Lung (tissue), 12 donors: ENCODE data around the gene RBM3. TPM values are rescaled to one million over a fixed set of nuclear protein-coding genes. Genes with fewer than 3 reads are reported as not detected.

ENCODE experiments used
- ATAC-seq: fragments of 200-7000 bp; cut with Tn5 transposase; one replicate; pipeline ENCODE4 v1.9.1; 2020; ENCODE audit warnings: moderate number of reproducible peaks; ENCODE audit not compliant: insufficient read depth, low FRiP score
- DNase-seq, 3 donors: peaks; one replicate each; pipeline ENCODE4 v3.0.0-alpha.2; 2013 to 2017
- H3K27ac ChIP-seq, 2 donors: one replicate each; pipeline ENCODE4 v1.5.1; 2013; ENCODE audit warnings: mild to moderate bottlenecking in 2 of 2, moderate library complexity in 2 of 2, control low read depth in 1 of 2, inconsistent platforms in 1 of 2, low read depth in 1 of 2, low read length in 1 of 2
- H3K27me3 ChIP-seq, 3 donors: one replicate each; pipeline ENCODE4 v1.5.1; 2013; ENCODE audit warnings: low read length in 2 of 3; ENCODE audit not compliant: control insufficient read depth in 3 of 3, insufficient read depth in 3 of 3
- H3K36me3 ChIP-seq, 4 donors: one replicate each; pipeline ENCODE4 v1.5.1; 2013; ENCODE audit warnings: low read length in 4 of 4, mild to moderate bottlenecking in 1 of 4, moderate library complexity in 1 of 4; ENCODE audit not compliant: control insufficient read depth in 4 of 4, insufficient read depth in 4 of 4
- H3K4me1 ChIP-seq, 5 donors: one replicate each; pipeline ENCODE4 v1.5.1; 2013; ENCODE audit warnings: low read length in 5 of 5, mild to moderate bottlenecking in 2 of 5, moderate library complexity in 1 of 5; ENCODE audit not compliant: control insufficient read depth in 5 of 5, insufficient read depth in 5 of 5
- H3K4me3 ChIP-seq: one replicate; pipeline ENCODE4 v1.5.1; 2013; ENCODE audit warnings: mild to moderate bottlenecking, control low read depth, moderate library complexity
- H3K9ac ChIP-seq, 2 donors: one replicate each; pipeline ENCODE4 v1.5.1; 2013; ENCODE audit warnings: low read length in 2 of 2, control low read depth in 1 of 2; ENCODE audit not compliant: insufficient read depth in 1 of 2
- H3K9me3 ChIP-seq, 4 donors: one replicate each; pipeline ENCODE4 v1.5.1; 2013; ENCODE audit warnings: low read length in 3 of 4, mild to moderate bottlenecking in 1 of 4, moderate library complexity in 1 of 4; ENCODE audit not compliant: control insufficient read depth in 4 of 4, insufficient read depth in 3 of 4
- CTCF ChIP-seq: IDR thresholded peaks from 2 replicates; pipeline ENCODE4 v1.5.1; 2012; ENCODE audit warnings: mild to moderate bottlenecking; ENCODE audit errors: control extremely low read depth, extremely low read depth
- WGBS, 2 donors: extraction: QIAGEN DNeasy Blood & Tissue Kit; methylation state at CpG; one replicate each; pipeline ENCODE4 v1.1.7; 2013; 5-methylcytosine and 5-hydroxymethylcytosine counted together
- polyA plus RNA-seq, 2 donors: library from polyadenylated mRNA; stranded (reverse); fragments of 200-250 nt; gene quantifications; one replicate each; pipeline ENCODE4 v1.2.1, GENCODE V29; 2013
- total RNA-seq, 2 donors: library from RNA; depleted of rRNA in 1 of 2; stranded (reverse); fragments of >200 nt in 1 of 2; gene quantifications; one replicate each; pipeline ENCODE4 v1.2.1, GENCODE V29; 2014 to 2021
- donor health status: control.
- donor health status: control.
- donor health status: Bipolar disorder and iron deficiency.
- donor health status: healthy.
- donor health status: DM: yes; HTN: yes; CAD: no.

RBM3 gene
- total and polyA plus RNA-seq, 4 donors, result 117 to 346 (median 217) TPM

- Histone ChIP-seq H3K27me3 (no peaks in the 10 kb centered on the region), H3K27ac (peak overlapping the region; percentile 54 to 94), H3K9ac (no peak overlapping the region), H3K9me3 (peaks cover 0 to 6% (median under 1%) of the 10 kb centered on the region in 4 donors), H3K36me3 (peaks cover 0 to 10% (median 3%) of the 10 kb centered on the region in 4 donors), H3K4me1 (no peaks in the 10 kb centered on the region), H3K4me3 (no peak overlapping the region)
- TF ChIP-seq CTCF, result no peak
- WGBS, 2 donors, result 60 to 77% methylated on average over 5 of the region's 5 CpGs
- ATAC-seq, result peak; percentile 50
- no peak for DNase-seq
Observed at GRCh38 chrX:48531358-48531959, 42.8 kb upstream of the RBM3 start.

- Histone ChIP-seq H3K4me3 (no peak overlapping the region), H3K27ac (peak overlapping the region in 1 of 2 donors; percentile 94)
- no peak for DNase-seq
Observed at GRCh38 chrX:48532161-48532560, 42.1 kb upstream of the RBM3 start.

GRCh38 chrX:48533165-48533564 is 41.1 kb upstream of the RBM3 start:
- no peak overlapping the region for H3K4me3 ChIP-seq
- no peaks in the 10 kb centered on the region for H3K4me1 ChIP-seq
- TF ChIP-seq CTCF, result no peak
- no peak for ATAC-seq
- no peaks in the 10 kb centered on the region for H3K27me3 ChIP-seq
- no peak overlapping the region for H3K27ac ChIP-seq
- peaks cover 0 to 5% (median 0%) of the 10 kb centered on the region in 4 donors for H3K36me3 ChIP-seq
- 89 to 90% methylated on average over 3 of the region's 3 CpGs for WGBS, 2 donors
- DNase-seq, result no peak
- H3K9ac ChIP-seq, result no peak overlapping the region
- H3K9me3 ChIP-seq, result peaks cover 0 to 6% (median under 1%) of the 10 kb centered on the region in 4 donors

More at GRCh38 chrX:48532161-48532560, 42.1 kb upstream of the RBM3 start:
- no peak for ATAC-seq
- peaks cover 0 to 6% (median 0%) of the 10 kb centered on the region in 4 donors for H3K36me3 ChIP-seq
- H3K9me3 ChIP-seq, result peaks cover 0 to 6% (median under 1%) of the 10 kb centered on the region in 4 donors
- H3K9ac ChIP-seq, result no peak overlapping the region
- WGBS, 2 donors, result 64 to 90% methylated on average over 1 of the region's 1 CpG
- H3K4me1 ChIP-seq, result no peaks in the 10 kb centered on the region
- no peak for TF ChIP-seq CTCF
- H3K27me3 ChIP-seq, result no peaks in the 10 kb centered on the region
